Stromal cell of bone marrow (primary cell): Measurements from ENCODE around the gene SARNP.
A peak's percentile ranks its signal among the peaks of the same experiment; 100 is the strongest.
"Not testable (repeated sequence)": the region's sequence is repeated elsewhere in the genome, so short reads cannot be mapped to it uniquely, and the experiment has no call there.

ENCODE experiments used
- DNase-seq: peaks from one replicate; pipeline ENCODE4 v3.0.0-alpha.2; 2012; ENCODE audit warnings: low read depth

SARNP gene

DNA sequence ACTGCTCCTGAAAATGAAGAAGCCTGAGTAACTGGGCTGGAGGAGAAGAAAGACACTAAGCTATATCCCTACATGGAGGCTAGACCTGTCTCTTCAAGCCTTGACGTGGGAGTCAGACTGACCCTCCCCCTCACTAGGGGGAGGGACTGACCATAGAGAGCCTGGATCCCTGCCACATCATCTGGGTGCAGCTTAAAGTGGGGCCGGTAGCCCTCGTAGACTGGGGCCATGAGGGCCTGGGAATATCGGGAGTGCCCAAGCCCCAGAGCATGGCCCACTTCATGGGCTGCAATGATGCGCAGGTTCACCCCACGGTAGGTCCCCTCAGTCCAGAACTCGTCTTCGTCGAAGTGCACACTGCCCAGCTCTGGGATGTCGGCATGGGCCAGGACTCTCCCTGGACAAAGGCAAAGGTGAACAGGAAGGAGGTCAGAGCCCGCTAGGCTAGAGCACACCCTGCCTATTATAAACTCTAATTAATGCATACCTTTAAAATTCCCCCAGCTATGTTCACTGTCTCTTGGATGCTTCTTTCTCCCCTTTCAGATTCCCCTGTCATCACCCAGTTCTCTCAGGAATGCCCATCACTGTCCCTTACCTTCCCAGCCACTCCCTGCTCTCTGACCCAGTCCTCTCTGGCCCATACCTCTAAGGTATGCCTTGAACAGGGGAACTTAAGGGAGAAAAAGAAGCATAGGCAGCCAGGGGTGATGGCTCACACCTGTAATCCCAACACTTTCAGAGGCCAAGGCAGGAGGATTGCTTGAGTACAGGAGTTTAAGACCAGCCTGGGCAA is 22.0 kb upstream of the SARNP start:
- no peak for DNase-seq

- no peak for DNase-seq
Observed at GRCh38 chr12:55838361-55838760, 20.8 kb upstream of the SARNP start.

GRCh38 chr12:55834400-55834799 is 16.9 kb upstream of the SARNP start:
- DNase-seq, result not testable (repeated sequence)

- DNase-seq, result no peak
Observed at GRCh38 chr12:55833056-55833455, 15.5 kb upstream of the SARNP start.

- no peak for DNase-seq
Observed at GRCh38 chr12:55831447-55831815, 13.9 kb upstream of the SARNP start.

DNA sequence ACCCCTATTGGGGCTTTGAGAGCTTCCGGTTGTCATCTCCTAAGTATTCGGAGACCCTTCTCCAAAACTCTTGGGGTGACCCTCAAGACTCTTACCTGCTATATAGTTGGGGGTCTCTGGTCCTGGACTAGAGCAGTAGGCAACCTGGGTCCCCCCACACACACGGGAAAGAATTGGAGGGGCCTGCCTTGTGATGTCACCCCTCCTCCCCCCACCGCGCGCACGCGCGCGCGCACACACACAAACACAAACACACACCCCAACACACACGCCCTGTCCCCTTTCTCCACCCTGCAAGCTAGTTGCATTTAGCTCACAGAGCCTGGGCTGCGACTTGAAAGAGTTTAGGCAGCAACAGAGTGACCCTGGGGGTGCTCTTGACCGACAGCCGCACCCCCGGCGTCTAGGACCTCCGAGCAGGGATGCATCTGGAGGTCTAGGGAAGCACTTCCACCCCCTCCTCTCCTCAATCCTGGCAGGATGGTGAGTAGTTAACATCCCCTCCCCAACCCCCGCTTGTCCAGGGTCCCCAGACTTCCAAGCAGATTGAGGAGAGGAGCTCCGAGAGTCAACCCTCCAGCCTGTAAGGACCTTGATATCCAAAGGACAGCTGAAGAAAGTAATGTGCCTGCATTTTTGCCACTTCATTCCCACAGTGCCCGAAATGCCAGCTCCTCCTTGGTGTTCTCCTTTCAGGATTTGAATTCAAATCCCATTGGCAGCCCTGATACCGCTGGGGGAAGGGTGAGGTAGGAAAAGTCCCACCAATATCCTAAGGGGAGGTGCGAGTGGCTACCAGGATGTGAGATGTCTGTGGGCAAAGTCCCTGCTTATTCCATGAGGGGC is 13.3 kb upstream of the SARNP start:
- peak; percentile 39 for DNase-seq

GRCh38 chr12:55829967-55830600 is 12.6 kb upstream of the SARNP start:
- DNase-seq, result no peak

DNA sequence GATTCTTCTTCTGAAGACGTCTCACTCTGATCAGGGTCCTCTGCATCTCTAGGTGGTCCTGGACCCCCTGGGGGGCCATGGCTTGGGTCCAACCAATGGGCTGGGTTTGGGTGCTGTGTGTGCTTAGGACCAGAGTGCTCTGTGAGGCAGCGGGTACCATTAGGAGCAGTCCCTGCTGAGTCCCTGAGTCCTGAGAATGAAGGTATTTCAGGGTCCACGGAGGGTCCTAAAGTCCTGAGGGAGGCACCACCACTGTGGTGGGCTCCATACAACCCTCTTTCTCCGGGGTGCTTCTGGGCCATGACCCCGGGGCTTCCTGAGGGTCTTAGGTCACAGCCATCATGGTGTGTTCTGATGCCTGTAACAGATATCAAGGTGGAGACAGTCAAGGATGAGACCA is 10.8 kb upstream of the SARNP start:
- no peak for DNase-seq

- DNase-seq, result no peak
Observed at GRCh38 chr12:55827806-55828205, 10.3 kb upstream of the SARNP start.

GRCh38 chr12:55824726-55825125 is 7.2 kb upstream of the SARNP start:
- DNase-seq, result no peak

GRCh38 chr12:55823419-55823818 is 5.9 kb upstream of the SARNP start:
- no peak for DNase-seq

DNA sequence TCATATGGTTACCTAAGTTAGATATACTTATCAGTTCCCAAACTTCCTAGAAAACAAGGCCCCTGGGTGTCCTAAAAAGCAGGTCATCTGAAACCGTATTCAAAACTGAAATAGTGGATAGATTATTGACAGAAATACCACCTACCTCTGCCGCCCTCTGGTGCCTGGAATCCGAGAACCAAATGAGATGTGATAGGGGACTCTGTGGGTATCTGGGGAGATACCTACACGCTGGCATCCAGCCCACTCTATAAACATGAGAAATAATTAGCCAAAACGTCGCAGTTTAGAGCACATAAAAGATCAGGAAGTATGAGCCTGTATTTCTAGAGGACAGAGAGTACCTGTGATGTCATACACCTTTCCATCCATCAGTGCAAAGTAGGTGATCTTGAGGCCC is 4.7 kb upstream of the SARNP start:
- no peak for DNase-seq

DNA sequence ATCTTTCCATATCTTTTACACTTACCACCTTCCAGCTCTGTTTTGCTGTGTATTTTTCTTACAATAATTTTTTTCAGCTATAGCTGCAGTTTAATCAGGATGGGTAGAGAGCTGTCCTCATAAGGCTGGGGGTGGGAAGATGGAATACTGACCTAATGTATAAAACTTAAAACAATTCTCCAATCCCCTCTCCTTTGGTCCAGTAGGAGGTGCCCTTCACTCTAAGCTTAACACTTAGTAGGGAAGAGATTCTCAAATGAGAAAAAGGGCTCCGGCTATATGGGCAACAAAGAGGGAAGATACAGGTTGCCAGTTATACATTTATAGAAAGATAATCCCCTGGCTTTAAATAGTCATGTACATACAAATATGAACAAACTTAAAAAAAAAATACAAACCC is 3.2 kb upstream of the SARNP start:
- no peak for DNase-seq

GRCh38 chr12:55818886-55819285 is 1.4 kb upstream of the SARNP start:
- no peak for DNase-seq

- DNase-seq, result peak; percentile 44
Observed at GRCh38 chr12:55818140-55818728, 710 bp upstream of the SARNP start.

DNA sequence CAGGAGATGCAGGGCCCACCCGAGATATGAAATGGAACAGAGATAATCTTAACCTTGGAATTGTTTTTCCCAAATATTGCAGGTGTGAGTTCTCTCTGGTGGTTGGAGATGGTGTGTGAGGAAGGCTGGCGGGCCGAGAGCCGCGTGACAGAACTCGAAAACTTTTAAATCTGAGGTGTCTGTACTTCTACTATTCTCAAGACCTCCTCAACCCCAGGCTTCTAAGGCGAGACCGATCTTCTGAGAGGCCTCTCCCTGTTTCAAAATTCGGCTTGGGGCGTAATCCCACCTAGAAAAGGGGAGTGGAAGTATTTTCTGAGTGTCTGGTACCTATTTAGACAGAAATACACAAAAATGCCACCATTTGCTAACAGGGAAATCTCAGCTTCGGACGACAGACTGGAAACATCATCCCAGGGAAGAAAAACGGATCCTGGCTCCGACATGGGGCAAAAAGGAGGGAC is 611 bp downstream of the SARNP start:
- DNase-seq, result no peak

DNA sequence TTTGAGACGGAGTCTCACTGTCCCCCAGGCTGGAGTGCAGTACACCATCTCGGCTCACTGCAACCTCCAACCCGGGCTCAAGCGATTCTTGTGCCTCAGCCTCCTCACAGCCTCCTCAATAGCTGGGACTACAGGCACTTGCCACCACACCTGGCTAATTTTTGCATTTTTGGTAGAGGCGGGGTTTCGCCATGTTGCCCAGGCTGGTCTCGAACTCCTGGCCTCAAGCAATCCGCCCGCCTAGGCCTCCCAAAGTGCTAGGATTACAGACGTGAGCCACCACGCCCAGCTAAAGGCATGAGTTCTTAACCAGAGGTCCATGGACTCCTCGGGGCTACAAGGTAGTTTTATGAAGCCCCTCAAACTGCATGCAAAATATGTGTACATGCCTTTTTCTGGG is 2.1 kb downstream of the SARNP start:
- no peak for DNase-seq

- DNase-seq, result no peak
Observed at GRCh38 chr12:55814257-55814656, 3.3 kb downstream of the SARNP start.

DNA sequence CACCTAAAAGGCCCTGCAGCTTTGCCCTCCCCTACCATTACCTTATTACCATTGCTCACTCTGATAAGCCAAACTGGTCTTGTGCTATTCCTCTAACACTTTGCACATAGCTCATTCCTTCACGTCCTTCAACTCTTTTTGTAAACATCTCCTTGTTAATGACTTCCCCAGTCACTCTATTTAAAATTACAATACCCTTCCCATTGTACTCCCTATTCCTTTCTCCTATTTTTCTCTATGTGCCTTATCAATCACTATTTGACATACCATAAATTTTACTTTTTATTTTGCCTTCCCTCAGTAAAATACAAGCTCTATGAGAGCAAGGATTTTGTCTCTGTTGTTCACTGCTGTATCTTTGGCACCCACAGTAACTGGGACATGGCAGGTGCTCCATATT is 5.4 kb downstream of the SARNP start:
- no peak for DNase-seq

DNA sequence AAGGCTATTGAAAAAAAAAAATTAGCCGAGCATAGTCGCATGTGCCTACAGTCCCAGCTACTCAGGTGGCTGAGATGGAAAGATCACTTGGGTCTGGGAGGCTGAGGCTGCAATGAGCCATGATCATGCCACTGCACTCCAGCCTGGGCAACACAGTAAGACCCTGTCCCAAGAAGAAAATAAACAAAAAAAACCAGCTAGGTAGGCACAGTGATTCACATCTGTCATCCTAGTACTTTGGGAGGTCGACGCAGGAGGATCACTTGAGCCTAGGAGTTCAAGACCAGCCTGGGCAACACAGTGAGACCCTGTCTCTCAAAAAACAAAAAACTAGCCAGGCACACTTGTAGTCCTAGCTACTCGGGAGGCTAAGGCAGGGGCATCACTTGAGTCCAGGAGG is 8.2 kb downstream of the SARNP start:
- no peak for DNase-seq

- no peak for DNase-seq
Observed at GRCh38 chr12:55806982-55807381, 10.5 kb downstream of the SARNP start.

DNA sequence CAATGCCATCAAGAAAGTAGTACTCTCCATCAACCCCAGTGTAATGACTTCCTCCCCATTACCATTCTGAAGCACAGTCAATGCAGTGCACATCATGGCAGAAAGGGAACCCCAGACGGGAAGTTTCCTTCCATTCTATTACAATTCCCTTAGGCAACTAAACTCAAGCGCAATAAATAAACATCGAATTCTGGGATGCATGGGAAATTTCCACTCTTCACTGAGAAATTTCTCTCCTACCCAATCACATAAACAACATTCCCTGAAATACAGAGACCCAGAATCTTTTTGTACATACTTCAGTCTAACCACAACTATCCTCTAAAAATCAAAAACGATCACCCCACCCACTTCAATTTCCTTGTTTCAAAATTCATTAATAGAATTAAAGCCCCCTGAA is 20.0 kb downstream of the SARNP start:
- DNase-seq, result no peak

GRCh38 chr12:55797068-55797467 is 20.5 kb downstream of the SARNP start:
- DNase-seq, result no peak
